HepG2 (cell line): ENCODE measurements around the gene NBPF1. TPM values are rescaled to one million over a fixed set of nuclear protein-coding genes. Genes with fewer than 3 reads are reported as not detected.

Experiments used
- ATF2 ChIP-seq: sonication (generic); formaldehyde crosslinking; IDR thresholded peaks from 2 replicates; pipeline ENCODE4 v1.4.0; 2020; ENCODE audit warnings: missing genetic modification reagents
- BRCA1 ChIP-seq: sonication (generic); formaldehyde crosslinking; IDR thresholded peaks from 2 replicates; pipeline ENCODE4 v1.4.0; 2020; ENCODE audit warnings: missing genetic modification reagents
- CBFB ChIP-seq: sonication (generic); formaldehyde crosslinking; IDR thresholded peaks from 2 replicates; pipeline ENCODE4 v1.4.0; 2020; ENCODE audit warnings: missing genetic modification reagents
- CREB1 ChIP-seq, 2 experiments: fragments of 450-650 bp in 1 of 2; IDR thresholded peaks; 2 replicates each; pipeline ENCODE4 v1.6.1; 2016 to 2017; ENCODE audit warnings: control low read depth in 1 of 2, mild to moderate bottlenecking in 1 of 2, missing compliant biosample characterization in 1 of 2, missing genetic modification characterization in 1 of 2
- ERF ChIP-seq: IDR thresholded peaks from 2 replicates; pipeline ENCODE4 v1.6.1; 2018; ENCODE audit warnings: missing biosample characterization, missing genetic modification reagents
- FOXA3 ChIP-seq: IDR thresholded peaks from 2 replicates; pipeline ENCODE4 v1.6.1; 2016; ENCODE audit warnings: missing genetic modification reagents, missing compliant biosample characterization
- HMG20B ChIP-seq: conservative IDR thresholded peaks from 2 replicates; pipeline ENCODE4 v1.6.1; 2016; ENCODE audit warnings: missing genetic modification reagents, missing compliant biosample characterization
- IRF2 ChIP-seq: IDR thresholded peaks from 2 replicates; pipeline ENCODE4 v1.6.1; 2018; ENCODE audit warnings: missing genetic modification reagents, missing compliant biosample characterization
- KLF15 ChIP-seq: sonication (generic); formaldehyde crosslinking; IDR thresholded peaks from 2 replicates; pipeline ENCODE4 v1.8.1; 2023; ENCODE audit warnings: borderline replicate concordance, mild to moderate bottlenecking, inconsistent platforms, missing genetic modification reagents, mixed read lengths
- KLF16 ChIP-seq, 2 experiments: sonication (generic) in 1 of 2; formaldehyde crosslinking in 1 of 2; IDR thresholded peaks; 2 replicates each; pipeline versions ENCODE4 v1.6.1 to v1.8.0; 2016 to 2023; ENCODE audit warnings: missing genetic modification reagents in 2 of 2, missing compliant biosample characterization in 1 of 2
- PPARG ChIP-seq: conservative IDR thresholded peaks from 2 replicates; pipeline ENCODE4 v1.6.1; 2016; ENCODE audit warnings: missing biosample characterization, missing genetic modification reagents
- PRDM4 ChIP-seq: sonication (generic); formaldehyde crosslinking; IDR thresholded peaks from 2 replicates; pipeline ENCODE4 v1.9.0; 2021; ENCODE audit warnings: missing genetic modification reagents, borderline replicate concordance
- SAP130 ChIP-seq: IDR thresholded peaks from 2 replicates; pipeline ENCODE4 v1.6.1; 2016; ENCODE audit warnings: low read depth
- TBL1XR1 ChIP-seq: fragments of 150-350 bp; IDR thresholded peaks from 2 replicates; pipeline ENCODE4 v1.6.1; 2014; ENCODE audit warnings: borderline replicate concordance, low read length; ENCODE audit not compliant: partially characterized antibody
- TFDP1 ChIP-seq: IDR thresholded peaks from 2 replicates; pipeline ENCODE4 v1.6.1; 2016; ENCODE audit warnings: missing compliant biosample characterization, missing genetic modification reagents, borderline replicate concordance
- TP53 ChIP-seq: sonication (generic); formaldehyde crosslinking; conservative IDR thresholded peaks from 2 replicates; pipeline ENCODE4 v1.4.0; 2020; ENCODE audit warnings: missing genetic modification reagents
- TSC22D2 ChIP-seq: sonication (generic); formaldehyde crosslinking; IDR thresholded peaks from 2 replicates; pipeline ENCODE4 v1.5.1; 2020; ENCODE audit warnings: missing genetic modification reagents, mild to moderate bottlenecking, borderline replicate concordance
- ZNF275 ChIP-seq: sonication (generic); formaldehyde crosslinking; IDR thresholded peaks from 2 replicates; pipeline ENCODE4 v1.8.0; 2022; ENCODE audit warnings: missing genetic modification reagents, mild to moderate bottlenecking, inconsistent platforms, borderline replicate concordance
- ZNF331 ChIP-seq: sonication (generic); formaldehyde crosslinking; IDR thresholded peaks from 2 replicates; pipeline ENCODE4 v1.4.0; 2020; ENCODE audit warnings: missing genetic modification reagents
- ZNF574 ChIP-seq: sonication (generic); formaldehyde crosslinking; IDR thresholded peaks from 2 replicates; pipeline ENCODE4 v1.4.0; 2020; ENCODE audit warnings: missing genetic modification reagents
- ZNF629 ChIP-seq: sonication (generic); formaldehyde crosslinking; conservative IDR thresholded peaks from 2 replicates; pipeline ENCODE4 v1.5.0; 2020; ENCODE audit warnings: missing genetic modification reagents
- polyA plus RNA-seq, 8 experiments: library from polyadenylated mRNA; depleted of rRNA in 3 of 8; stranded (reverse) in 7 of 8; unstranded in 1 of 8; fragments of >200 nt; fragmentation: Illumina TruSeq in 4 of 8; extraction: Trizol in 4 of 8; gene quantifications; 2 replicates each; pipeline versions ENCODE4 v1.2.1 to v1.2.3, GENCODE V29; 2011 to 2016; ENCODE audit warnings: low read depth in 4 of 8, missing spikeins in 1 of 8, mixed read lengths in 1 of 8; ENCODE audit not compliant: insufficient read depth in 1 of 8
- total RNA-seq, 5 experiments: library from RNA; depleted of rRNA; stranded (reverse); fragments of >200 nt; fragmentation: Illumina TruSeq; extraction: Trizol; gene quantifications; 2 replicates each; pipeline ENCODE4 v1.2.3, GENCODE V29; 2016; ENCODE audit warnings: low read depth in 1 of 5

NBPF1 gene
- total and polyA plus RNA-seq, 2 of the 13 experiments (the other 11 are each of a cell fraction or from before 2014, with no cell fraction given) = 30.3 to 35.6 TPM

- peak; percentile 83 for TF ChIP-seq ZNF331 (CRISPR knock-in tag)
- peak; percentile 45; the same call in 1 of the 2 replicates for TF ChIP-seq PPARG (CRISPR knock-in tag)
- peak; percentile 61; the same call in 1 of the 2 replicates for TF ChIP-seq IRF2
- TF ChIP-seq SAP130 = peak; percentile 67
- 0 out of 2 replicates have a peak, but pooled peaks have one; percentile 21 for TF ChIP-seq KLF15 (CRISPR knock-in tag)
- peak; percentile 45; the same call in 1 of the 2 replicates for TF ChIP-seq TFDP1 (CRISPR knock-in tag)
- TF ChIP-seq CBFB (CRISPR knock-in tag) = peak; percentile 71; the same call in 1 of the 2 replicates
- peak; percentile 69; the same call in 1 of the 2 replicates for TF ChIP-seq HMG20B (CRISPR knock-in tag)
- TF ChIP-seq CREB1 (IDR thresholded peaks at IDR 0.05) = peak; percentile 48; the same call in 1 of the 2 replicates
- TF ChIP-seq CREB1 (CRISPR knock-in tag; IDR thresholded peaks at IDR 0.05) = peak; percentile 72
- TF ChIP-seq TP53 (CRISPR knock-in tag) = 0 out of 2 replicates have a peak, but pooled peaks have one; percentile 59
- peak; percentile 72; the same call in 1 of the 2 replicates for TF ChIP-seq ATF2 (CRISPR knock-in tag)
- TF ChIP-seq PRDM4 (CRISPR knock-in tag) = 0 out of 2 replicates have a peak, but pooled peaks have one; percentile 26
- TF ChIP-seq ZNF629 (CRISPR knock-in tag) = peak; percentile 60; the same call in 1 of the 2 replicates
- TF ChIP-seq ZNF574 (CRISPR knock-in tag) = peak; percentile 67
- TF ChIP-seq TSC22D2 (CRISPR knock-in tag) = 0 out of 2 replicates have a peak, but pooled peaks have one; percentile 49
- TF ChIP-seq ZNF275 (CRISPR knock-in tag) = peak; percentile 85; the same call in 1 of the 2 replicates
- peak; percentile 71 for TF ChIP-seq FOXA3 (CRISPR knock-in tag)
- TF ChIP-seq TBL1XR1 = peak; percentile 41
- TF ChIP-seq ERF (CRISPR knock-in tag) = peak; percentile 79; the same call in 1 of the 2 replicates
- 0 out of 2 replicates have a peak, but pooled peaks have one; percentile 29 for TF ChIP-seq BRCA1 (CRISPR knock-in tag)
- peak in 1 of 2 experiments; percentile 91; a peak in 2 of 4 replicates for TF ChIP-seq KLF16 (CRISPR knock-in tag; IDR thresholded peaks at IDR 0.05)
Observed at GRCh38 chr1:16545682-16546095, 67.7 kb downstream of the NBPF1 start (continued).
